Spinal cord (tissue), 10 donors: ENCODE results near the gene OR10AD1. TPM values are rescaled to one million over a fixed set of nuclear protein-coding genes. Genes with fewer than 3 reads are reported as not detected.
"Not testable (repeated sequence)": the region's sequence is repeated elsewhere in the genome, so short reads cannot be mapped to it uniquely, and the experiment has no call there.

Experiments used
- DNase-seq, 6 donors: peaks; one replicate each; pipeline versions ENCODE4 v3.0.0 to v3.0.0-alpha.2; 2013 to 2015; ENCODE audit warnings: low spot score in 6 of 6, low read depth in 4 of 6
- H3K27ac ChIP-seq: one replicate; pipeline ENCODE4 v1.5.1; 2013; ENCODE audit warnings: low read depth, low read length, control low read depth
- H3K27me3 ChIP-seq: one replicate; pipeline ENCODE4 v1.6.1; 2013; ENCODE audit warnings: low read length; ENCODE audit not compliant: control insufficient read depth, insufficient read depth
- H3K36me3 ChIP-seq: one replicate; pipeline ENCODE4 v1.6.1; 2013; ENCODE audit warnings: low read length; ENCODE audit not compliant: control insufficient read depth, insufficient read depth
- H3K4me1 ChIP-seq: one replicate; pipeline ENCODE4 v1.6.1; 2013; ENCODE audit warnings: low read length; ENCODE audit not compliant: control insufficient read depth, insufficient read depth
- H3K4me3 ChIP-seq: one replicate; pipeline ENCODE4 v1.5.1; 2013; ENCODE audit warnings: low read depth, low read length, control low read depth
- H3K9me3 ChIP-seq: one replicate; pipeline ENCODE4 v1.6.1; 2013; ENCODE audit warnings: low read length; ENCODE audit not compliant: control insufficient read depth, insufficient read depth
- WGBS: methylation state at CpG from one replicate; pipeline ENCODE4 v1.1.5; 2013; ENCODE audit warnings: missing lambda C conversion rate; ENCODE audit not compliant: insufficient coverage; 5-methylcytosine and 5-hydroxymethylcytosine counted together
- long read RNA-seq, 4 donors: transcript quantifications; one replicate each; lab custom pipeline, GENCODE V29; 2026
- polyA plus RNA-seq, 2 donors: library from polyadenylated mRNA; unstranded; fragments of 120-200 nt; gene quantifications; one replicate each; pipeline ENCODE4 v1.2.1, GENCODE V29; 2013; ENCODE audit not compliant: insufficient read length in 2 of 2
- total RNA-seq, 2 donors: library from RNA; depleted of rRNA in 1 of 2; stranded (reverse); fragments of 120-200 nt in 1 of 2; fragments of >200 nt in 1 of 2; gene quantifications; one replicate each; pipeline versions ENCODE4 v1.2.3 to v1.2.4, GENCODE V29; 2013 to 2014
- donor health status: healthy.

Gene OR10AD1, protein sequence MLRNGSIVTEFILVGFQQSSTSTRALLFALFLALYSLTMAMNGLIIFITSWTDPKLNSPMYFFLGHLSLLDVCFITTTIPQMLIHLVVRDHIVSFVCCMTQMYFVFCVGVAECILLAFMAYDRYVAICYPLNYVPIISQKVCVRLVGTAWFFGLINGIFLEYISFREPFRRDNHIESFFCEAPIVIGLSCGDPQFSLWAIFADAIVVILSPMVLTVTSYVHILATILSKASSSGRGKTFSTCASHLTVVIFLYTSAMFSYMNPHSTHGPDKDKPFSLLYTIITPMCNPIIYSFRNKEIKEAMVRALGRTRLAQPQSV
- total RNA-seq = not detected
- under 1 TPM in 1 of 2 donors, not detected in 1; 0.44 TPM for polyA plus RNA-seq
- long read RNA-seq, donor 1 = 0 reads
- long read RNA-seq, donor 2 = 0 reads
- long read RNA-seq, donor 3 = 0 reads
- long read RNA-seq, donor 4 = 0 reads

- Histone ChIP-seq H3K9me3 (peaks cover 10% of the 10 kb centered on the region), H3K4me3 (no peak within 1 kb of the TSS), H3K27ac (no peak within 1 kb of the TSS), H3K4me1 (peaks cover 9% of the 10 kb centered on the region), H3K27me3 (no peaks in the 10 kb centered on the region), H3K36me3 (no peaks in the 10 kb centered on the region)
- WGBS = 94% methylated on average over 3 of the region's 4 CpGs
- no peak for DNase-seq
These were observed at the start of gene OR10AD1 for GRCh38 chr12:48203192-48203591. Gene OR10AD1 (minus strand): TSS chr12:48203292. CDS start chr12:48203292, 0 bp downstream.

GRCh38 chr12:48247181-48247966 lies 44.3 kb upstream of the OR10AD1 start:
- Histone ChIP-seq H3K36me3 (no peaks in the 10 kb centered on the region), H3K4me1 (no peaks in the 10 kb centered on the region), H3K9me3 (peaks cover 3% of the 10 kb centered on the region), H3K27ac (no peak overlapping the region), H3K4me3 (no peak overlapping the region), H3K27me3 (no peaks in the 10 kb centered on the region)
- no peak for DNase-seq
- 88% methylated on average over 3 of the region's 5 CpGs for WGBS

DNA sequence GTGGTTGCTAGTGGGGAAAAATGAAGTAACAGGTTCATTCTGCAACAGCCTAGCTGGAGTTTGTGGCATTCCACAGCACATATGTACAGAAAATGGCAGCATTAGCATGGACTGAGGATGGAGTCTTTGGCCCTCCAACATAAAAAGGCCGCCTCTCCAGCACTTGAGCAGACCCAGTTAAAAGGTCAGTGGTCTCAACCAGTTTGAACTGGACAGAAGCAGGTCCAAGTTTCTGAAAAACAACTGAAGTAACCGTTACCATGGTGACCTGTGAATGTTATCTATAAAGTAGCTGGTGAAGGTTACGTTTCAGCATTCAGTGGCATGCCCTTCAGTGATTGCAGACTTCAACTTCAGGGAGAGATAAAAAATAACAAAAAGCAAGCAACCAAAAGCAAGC lies 34.1 kb upstream of the OR10AD1 start:
- peak overlapping the region; percentile 40 for H3K27ac ChIP-seq

GRCh38 chr12:48235796-48236333 lies 32.8 kb upstream of the OR10AD1 start:
- H3K36me3 ChIP-seq = no peaks in the 10 kb centered on the region
- no peak overlapping the region for H3K27ac ChIP-seq
- no peaks in the 10 kb centered on the region for H3K27me3 ChIP-seq
- no peak overlapping the region for H3K4me3 ChIP-seq
- DNase-seq = no peak
- no peaks in the 10 kb centered on the region for H3K9me3 ChIP-seq
- H3K4me1 ChIP-seq = no peaks in the 10 kb centered on the region
- 79% methylated on average over 2 of the region's 4 CpGs for WGBS

More for the DNA sequence above, 34.1 kb upstream of the OR10AD1 start:
- DNase-seq = peak in 1 of 6 donors; percentile 7
- no peaks in the 10 kb centered on the region for H3K36me3 ChIP-seq
- H3K27me3 ChIP-seq = no peaks in the 10 kb centered on the region
- H3K4me3 ChIP-seq = no peak overlapping the region
- 85% methylated on average over 2 of the region's 3 CpGs for WGBS
- no peaks in the 10 kb centered on the region for H3K4me1 ChIP-seq
- no peaks in the 10 kb centered on the region for H3K9me3 ChIP-seq

DNA sequence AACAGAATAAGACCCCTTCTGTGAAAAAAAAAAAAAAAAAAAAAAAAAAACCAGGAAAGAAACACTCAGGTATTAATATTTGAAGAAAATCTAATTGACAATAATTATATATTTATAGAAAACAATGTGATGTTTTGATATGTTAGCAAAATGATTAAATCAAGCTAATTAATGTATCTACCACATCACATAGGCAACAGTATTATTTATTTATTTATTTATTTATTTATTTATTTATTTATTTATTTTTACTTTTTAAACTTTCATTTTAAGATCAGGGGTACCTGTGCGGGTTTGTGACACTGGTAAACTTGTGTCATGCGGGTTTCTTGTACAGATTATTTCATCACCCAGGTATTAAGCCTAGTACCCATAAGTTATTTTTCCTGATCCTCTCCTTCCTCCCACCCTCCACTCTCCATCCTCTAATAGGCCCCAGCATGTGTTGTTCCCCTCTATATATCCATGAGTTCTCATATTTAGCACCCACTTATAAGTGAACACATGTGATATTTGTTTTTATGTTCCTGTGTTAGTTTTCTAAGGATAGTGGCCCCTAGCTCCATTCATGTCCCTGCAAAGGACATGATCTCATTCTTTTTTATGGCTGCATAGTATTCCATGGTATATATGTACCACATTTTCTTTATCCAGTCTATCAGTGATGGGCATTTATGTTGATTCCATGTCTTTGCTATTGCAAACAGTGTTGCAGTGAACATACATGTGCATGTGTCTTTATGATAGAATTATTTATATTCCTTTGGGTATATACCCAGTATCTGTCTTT lies 28.3 kb upstream of the OR10AD1 start:
- WGBS = 95% methylated on average over 2 of the region's 2 CpGs
- not testable (repeated sequence) for DNase-seq, H3K4me1 ChIP-seq, H3K27me3 ChIP-seq, H3K9me3 ChIP-seq, H3K36me3 ChIP-seq, H3K4me3 ChIP-seq, H3K27ac ChIP-seq

DNA sequence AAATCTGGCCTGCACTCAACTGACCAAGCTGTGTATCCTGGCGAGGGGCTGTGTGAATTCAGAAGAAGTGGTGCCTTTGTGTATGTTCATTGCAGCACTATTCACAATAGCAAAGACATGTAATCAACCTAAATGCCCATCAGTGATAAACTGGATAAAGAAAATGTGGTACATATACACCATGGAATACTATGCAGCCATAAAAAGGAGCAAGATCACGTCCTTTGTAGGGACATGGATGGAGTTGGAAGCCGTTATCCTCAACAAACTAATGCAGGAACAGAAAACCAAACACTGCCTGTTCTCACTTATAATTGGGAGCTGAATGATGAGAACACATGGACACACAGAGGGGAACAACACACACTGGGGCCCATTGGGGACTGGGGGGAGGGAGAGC lies 21.4 kb upstream of the OR10AD1 start:
- H3K36me3 ChIP-seq, DNase-seq: not testable (repeated sequence)
- no CpG with 5 or more reads among the region's 3 CpGs for WGBS

DNA sequence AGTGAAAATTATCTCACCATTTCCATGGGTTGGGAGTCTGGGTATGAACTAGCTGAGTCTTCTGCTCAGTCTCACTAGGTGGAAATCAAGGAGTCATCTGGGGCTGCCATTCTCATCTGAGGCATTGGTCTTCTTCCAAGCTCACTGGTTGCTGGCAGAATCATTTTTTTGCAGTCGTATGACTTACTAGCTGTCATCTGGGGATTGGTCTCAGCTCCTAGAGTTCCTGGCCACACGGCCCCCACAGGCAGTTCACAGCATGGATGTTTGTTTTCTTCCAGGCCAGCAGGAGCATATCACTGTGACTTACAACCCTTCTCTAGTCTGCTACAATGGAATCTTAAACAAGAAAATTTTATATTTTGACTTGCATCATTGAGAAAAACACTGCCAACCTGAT lies 18.6 kb upstream of the OR10AD1 start:
- Histone ChIP-seq H3K27ac (no peak overlapping the region), H3K4me3 (no peak overlapping the region), H3K27me3 (no peaks in the 10 kb centered on the region), H3K36me3 (no peaks in the 10 kb centered on the region), H3K9me3 (no peaks in the 10 kb centered on the region), H3K4me1 (no peaks in the 10 kb centered on the region)
- 36% methylated on average over 2 of the region's 2 CpGs for WGBS
- no peak for DNase-seq

More for the DNA sequence above, 21.4 kb upstream of the OR10AD1 start:
- not testable (repeated sequence) for H3K4me3 ChIP-seq, H3K27me3 ChIP-seq, H3K9me3 ChIP-seq, H3K27ac ChIP-seq, H3K4me1 ChIP-seq

DNA sequence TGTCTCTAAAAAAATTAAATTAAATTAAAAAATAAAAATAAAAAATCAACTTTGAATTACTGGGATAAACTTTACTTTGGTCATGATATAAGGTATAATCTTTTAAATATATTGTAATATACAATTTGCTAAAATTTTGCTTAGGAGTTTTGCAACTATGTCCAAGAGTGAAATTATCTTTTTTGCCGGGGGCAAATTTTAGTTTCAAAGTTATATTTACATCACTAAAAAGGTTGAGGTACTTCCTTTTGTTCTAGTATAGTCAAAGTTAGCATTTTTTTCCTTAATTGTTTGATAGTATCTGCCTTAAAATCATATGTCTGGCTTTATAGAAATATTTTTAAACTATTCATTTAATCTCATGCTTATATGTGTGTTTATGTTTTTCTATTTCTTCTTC lies 17.6 kb upstream of the OR10AD1 start:
- no peaks in the 10 kb centered on the region for H3K4me1 ChIP-seq
- no peak overlapping the region for H3K4me3 ChIP-seq
- H3K27ac ChIP-seq = no peak overlapping the region
- no peaks in the 10 kb centered on the region for H3K27me3 ChIP-seq
- no CpG with 5 or more reads among the region's 1 CpG for WGBS
- no peaks in the 10 kb centered on the region for H3K36me3 ChIP-seq
- H3K9me3 ChIP-seq = no peaks in the 10 kb centered on the region
- no peak for DNase-seq

- no peak overlapping the region for H3K27ac ChIP-seq
- no CpG with 5 or more reads among the region's 1 CpG for WGBS
- no peaks in the 10 kb centered on the region for H3K4me1 ChIP-seq
- no peak overlapping the region for H3K4me3 ChIP-seq
- H3K9me3 ChIP-seq = no peaks in the 10 kb centered on the region
- no peaks in the 10 kb centered on the region for H3K36me3 ChIP-seq
- DNase-seq = peak in 1 of 6 donors; percentile 10
- no peaks in the 10 kb centered on the region for H3K27me3 ChIP-seq
These were observed 16.5 kb upstream of the OR10AD1 start for GRCh38 chr12:48219631-48220030.
